H1 (cell line): Measurements from ENCODE around the gene TTC28. TPM values are rescaled to one million over a fixed set of nuclear protein-coding genes. Genes with fewer than 3 reads are reported as not detected.

ENCODE experiments used
- BCL11A ChIP-seq, 2 experiments: IDR thresholded peaks; one replicate each; pipeline ENCODE4 v1.6.1; 2011; ENCODE audit warnings: low read depth in 2 of 2, low read length in 2 of 2, mild to moderate bottlenecking in 2 of 2
- CTBP2 ChIP-seq: IDR thresholded peaks from 2 replicates; pipeline ENCODE4 v1.7.0; 2011; ENCODE audit warnings: borderline replicate concordance, mild to moderate bottlenecking, moderate library complexity, mixed read lengths, low read length; ENCODE audit not compliant: insufficient read depth, insufficient read length
- KDM1A ChIP-seq: fragments of 200-600, 300-600 bp; sonication (generic); IDR thresholded peaks from 2 replicates; pipeline ENCODE4 v1.7.1; 2016; ENCODE audit warnings: mild to moderate bottlenecking, low read length, borderline replicate concordance
- KDM4A ChIP-seq: IDR thresholded peaks from one replicate; pipeline ENCODE4 v1.7.1; 2012; ENCODE audit warnings: low read depth, mild to moderate bottlenecking, moderate library complexity, low read length, inconsistent platforms; ENCODE audit not compliant: severe bottlenecking
- SAP30 ChIP-seq: fragments of 300-600 bp; sonication (generic); IDR thresholded peaks from 2 replicates; pipeline ENCODE4 v1.7.1; 2012; ENCODE audit warnings: low read length, moderate library complexity, mild to moderate bottlenecking, inconsistent platforms; ENCODE audit not compliant: insufficient read depth, insufficient replicate concordance
- polyA plus RNA-seq, 7 experiments: library from polyadenylated mRNA; depleted of rRNA in 3 of 7; stranded (reverse) in 5 of 7; unstranded in 2 of 7; fragments of >200 nt in 5 of 7; fragments of 200-250 nt in 2 of 7; gene quantifications; 1 replicate in 5 of 7; 2 replicates in 1 of 7; 4 replicates in 1 of 7; pipeline versions ENCODE4 v1.2.1 to v1.2.3, GENCODE V29; 2011 to 2013; ENCODE audit warnings: missing spikeins in 2 of 7, mixed read lengths in 2 of 7
- total RNA-seq: library from RNA; stranded (reverse); fragmentation: NEBNext Ultra II Directional; extraction: Animal tissue kit (Norgen Biotek cat#: 25700); gene quantifications from 2 replicates; pipeline ENCODE4 v1.2.1, GENCODE V29; 2021

The TTC28 gene
- total and polyA plus RNA-seq, 2 of the 8 experiments (the other 6 are each of a cell fraction or from before 2014, with no cell fraction given), result 2.6 to 12.6 TPM

GRCh38 chr22:28454431-28455064 lies 225.1 kb downstream of the TTC28 start (continued):
- TF ChIP-seq CTBP2, result no peak
- no peak for TF ChIP-seq KDM4A
- TF ChIP-seq KDM1A, result no peak
- no peak for TF ChIP-seq SAP30
- TF ChIP-seq BCL11A (IDR thresholded peaks at IDR 0.05; ENCODE audit: low read depth in 2 of 2, low read length in 2 of 2), result no peak
